A549 treated with ZK216348 at 1 μM for 4 hours (cell line): ENCODE data around the gene WEE1. TPM values are rescaled to one million over a fixed set of nuclear protein-coding genes. Genes with fewer than 3 reads are reported as not detected.

Experiments used
- total RNA-seq: library from RNA; stranded (reverse); fragments of 200-300 nt; extraction: Qiagen RNA extraction; gene quantifications from 5 replicates; pipeline ENCODE4 v1.2.3, GENCODE V29; 2022; ENCODE audit warnings: low read depth

WEE1 gene
- total RNA-seq, result 20.7 to 36.0 TPM (median 21.3 TPM) in 5 replicates

DNA sequence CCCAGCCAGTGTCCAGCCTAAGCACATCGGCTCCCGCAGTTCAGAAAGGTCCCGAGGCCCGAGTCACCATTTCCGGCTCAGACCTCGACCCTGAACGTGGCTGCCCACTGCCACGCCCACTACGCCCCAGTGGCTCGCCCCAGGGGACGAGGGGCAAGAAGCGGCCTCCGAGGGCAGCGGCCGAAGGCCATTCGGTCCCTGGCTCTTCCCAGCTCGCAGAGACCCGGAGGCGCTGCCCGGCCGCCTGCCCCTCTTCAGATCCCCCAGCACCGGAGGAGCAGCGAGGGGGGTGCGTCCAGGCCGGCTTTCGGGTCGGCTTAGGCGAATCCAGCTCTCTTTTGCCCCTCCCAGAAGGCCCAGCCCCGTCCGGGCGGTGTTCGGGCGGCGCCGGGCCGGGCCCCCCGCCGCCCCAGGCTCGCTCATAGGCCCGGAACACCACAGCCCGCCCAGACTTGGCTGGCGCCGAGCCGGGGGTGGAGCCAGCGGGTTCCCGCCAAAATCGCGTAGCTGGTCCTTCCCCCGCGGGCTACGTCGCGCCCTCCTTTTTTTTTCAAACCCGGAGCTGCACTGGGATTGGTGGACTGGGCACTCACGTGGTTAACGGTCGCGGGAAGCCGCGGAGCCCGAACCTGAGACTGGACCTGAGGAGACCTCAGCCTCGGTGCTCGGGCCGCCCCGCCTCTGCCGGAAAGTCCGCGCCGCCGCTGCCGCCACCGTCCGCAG is at the start of gene WEE1:
Gene WEE1, plus strand, starts transcription at position 619 of the 723 bp plus-strand sequence. CDS start 264 bp downstream, outside the sequence.

Other genes with a start within 250 kb of the WEE1 start
- 68.4 to 114 TPM (median 98.7 TPM) in 5 replicates for gene IPO7, start 189.0 kb upstream of the WEE1 start, total RNA-seq
- 10.7 to 14.2 TPM (median 13.8 TPM) in 5 replicates for gene ZNF143, start 112.7 kb upstream of the WEE1 start, total RNA-seq
- 22.1 to 36.5 TPM (median 29.1 TPM) in 5 replicates for gene SWAP70, start 90.4 kb downstream of the WEE1 start, total RNA-seq